ENCODE data around the gene ARID3B. TPM values are rescaled to one million over a fixed set of nuclear protein-coding genes. Genes with fewer than 3 reads are reported as not detected.
"Not testable (repeated sequence)": the region's sequence is repeated elsewhere in the genome, so short reads cannot be mapped to it uniquely, and the experiment has no call there.

ARID3B gene
- total RNA-seq, 1 experiment from 2014 or later, result 19.0 TPM

DNA sequence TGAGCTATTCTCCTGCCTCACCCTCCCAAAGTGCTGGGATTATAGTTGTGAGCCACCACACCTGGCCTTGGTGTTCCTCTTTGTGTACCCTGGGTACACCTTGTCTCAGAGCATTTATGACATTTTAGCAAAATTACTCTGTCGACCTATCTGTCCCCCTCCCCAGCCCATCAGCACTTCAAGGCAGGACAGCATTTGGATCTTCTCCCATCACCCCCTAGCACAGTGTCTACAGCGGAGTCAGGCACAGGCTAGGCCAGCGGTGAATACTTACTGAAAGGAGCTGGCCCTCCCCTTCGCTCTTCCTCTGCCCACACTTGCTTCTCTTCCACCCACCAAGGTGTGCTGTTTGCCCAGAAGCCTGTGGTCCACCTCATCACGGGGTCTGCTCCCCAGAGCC, 54.3 kb downstream of the ARID3B start:
- H3K4me1 ChIP-seq (ENCODE audit: insufficient read depth, low read length), result no peaks in the 10 kb centered on the region
- DNase-seq (no peak), ATAC-seq (no peak)
- H4K20me1 ChIP-seq (ENCODE audit: low read length), result no peaks in the 10 kb centered on the region
- no TSS peak for BruUV-seq (replicated peaks)
- H3K36me3 ChIP-seq (ENCODE audit: low read depth, low read length), result peaks cover 32% of the 10 kb centered on the region; the same call in 1 of the 2 replicates
- no peak overlapping the region for H3K27ac ChIP-seq (ENCODE audit: low read length)
- no peaks in the 10 kb centered on the region for H3F3A ChIP-seq (ENCODE audit: low read length, unreplicated experiment)
- TF ChIP-seq, protein P1, sequence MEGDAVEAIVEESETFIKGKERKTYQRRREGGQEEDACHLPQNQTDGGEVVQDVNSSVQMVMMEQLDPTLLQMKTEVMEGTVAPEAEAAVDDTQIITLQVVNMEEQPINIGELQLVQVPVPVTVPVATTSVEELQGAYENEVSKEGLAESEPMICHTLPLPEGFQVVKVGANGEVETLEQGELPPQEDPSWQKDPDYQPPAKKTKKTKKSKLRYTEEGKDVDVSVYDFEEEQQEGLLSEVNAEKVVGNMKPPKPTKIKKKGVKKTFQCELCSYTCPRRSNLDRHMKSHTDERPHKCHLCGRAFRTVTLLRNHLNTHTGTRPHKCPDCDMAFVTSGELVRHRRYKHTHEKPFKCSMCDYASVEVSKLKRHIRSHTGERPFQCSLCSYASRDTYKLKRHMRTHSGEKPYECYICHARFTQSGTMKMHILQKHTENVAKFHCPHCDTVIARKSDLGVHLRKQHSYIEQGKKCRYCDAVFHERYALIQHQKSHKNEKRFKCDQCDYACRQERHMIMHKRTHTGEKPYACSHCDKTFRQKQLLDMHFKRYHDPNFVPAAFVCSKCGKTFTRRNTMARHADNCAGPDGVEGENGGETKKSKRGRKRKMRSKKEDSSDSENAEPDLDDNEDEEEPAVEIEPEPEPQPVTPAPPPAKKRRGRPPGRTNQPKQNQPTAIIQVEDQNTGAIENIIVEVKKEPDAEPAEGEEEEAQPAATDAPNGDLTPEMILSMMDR (conservative IDR thresholded peaks at IDR 0.05; ENCODE audit: low read depth, low read length), result no peak
- no peak for TF ChIP-seq EZH2 (IDR thresholded peaks at IDR 0.05; ENCODE audit: low read length, unreplicated experiment)
- no peak for TF ChIP-seq EZH2phosphoT487 (IDR thresholded peaks at IDR 0.05; ENCODE audit: borderline replicate concordance, low read length)
- ChIA-PET POLR2A (ENCODE audit: unreplicated experiment) (no interaction called here), CTCF (no interaction called here)
- no peaks in the 10 kb centered on the region for H3K79me2 ChIP-seq (ENCODE audit: low read length)
- H3K4me3 ChIP-seq (ENCODE audit: low read length), result no peak overlapping the region
- no peak overlapping the region for H2AFZ ChIP-seq (ENCODE audit: low read length)
- intact Hi-C loops (cut with micrococcal nuclease), result no loop called here
- no peaks in the 10 kb centered on the region for H3K9me2 ChIP-seq (replicated peaks; ENCODE audit: low read length)
- no peaks in the 10 kb centered on the region for H3K9me3 ChIP-seq (ENCODE audit: low read length)
- H3K9ac ChIP-seq (ENCODE audit: low read length), result no peak overlapping the region
- no peak overlapping the region for H3K4me2 ChIP-seq (ENCODE audit: low read length)
- no peaks in the 10 kb centered on the region for H3K27me3 ChIP-seq (ENCODE audit: low read length)

DNA sequence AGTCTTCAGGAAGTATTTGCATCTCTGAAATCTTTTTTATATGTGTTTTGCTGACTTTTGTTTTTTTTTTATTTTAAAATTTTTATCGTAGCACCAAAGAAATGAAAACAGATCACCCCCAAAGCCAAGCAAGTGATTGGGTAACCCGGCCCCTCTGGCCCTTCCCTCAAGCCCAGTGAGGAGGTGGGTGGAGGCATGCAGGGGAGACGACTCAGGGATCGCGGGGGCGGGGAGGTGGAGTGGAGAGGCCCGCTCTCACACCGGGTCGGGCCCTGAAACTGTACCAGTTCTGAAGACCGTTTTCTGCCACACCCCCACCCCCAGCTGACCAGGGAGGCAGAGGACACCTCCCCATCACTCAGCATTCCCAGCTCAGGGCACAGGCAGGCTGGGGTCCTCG, 55.7 kb downstream of the ARID3B start:
- H3K9me2 ChIP-seq (replicated peaks; ENCODE audit: low read length); BruUV-seq (replicated peaks); H2AFZ ChIP-seq (ENCODE audit: low read length); DNase-seq; CTCF ChIA-PET; H4K20me1 ChIP-seq (ENCODE audit: low read length); H3K4me3 ChIP-seq (ENCODE audit: low read length); H3K27me3 ChIP-seq (ENCODE audit: low read length); H3K27ac ChIP-seq (ENCODE audit: low read length); H3K9ac ChIP-seq (ENCODE audit: low read length); H3K79me2 ChIP-seq (ENCODE audit: low read length); H3F3A ChIP-seq (ENCODE audit: low read length, unreplicated experiment); H3K4me1 ChIP-seq (ENCODE audit: insufficient read depth, low read length); POLR2A ChIA-PET (ENCODE audit: unreplicated experiment); ATAC-seq; H3K4me2 ChIP-seq (ENCODE audit: low read length); H3K9me3 ChIP-seq (ENCODE audit: low read length); intact Hi-C loops (cut with micrococcal nuclease): not testable (repeated sequence)
- peaks cover 28% of the 10 kb centered on the region; the same call in 1 of the 2 replicates for H3K36me3 ChIP-seq (ENCODE audit: low read depth, low read length)

DNA sequence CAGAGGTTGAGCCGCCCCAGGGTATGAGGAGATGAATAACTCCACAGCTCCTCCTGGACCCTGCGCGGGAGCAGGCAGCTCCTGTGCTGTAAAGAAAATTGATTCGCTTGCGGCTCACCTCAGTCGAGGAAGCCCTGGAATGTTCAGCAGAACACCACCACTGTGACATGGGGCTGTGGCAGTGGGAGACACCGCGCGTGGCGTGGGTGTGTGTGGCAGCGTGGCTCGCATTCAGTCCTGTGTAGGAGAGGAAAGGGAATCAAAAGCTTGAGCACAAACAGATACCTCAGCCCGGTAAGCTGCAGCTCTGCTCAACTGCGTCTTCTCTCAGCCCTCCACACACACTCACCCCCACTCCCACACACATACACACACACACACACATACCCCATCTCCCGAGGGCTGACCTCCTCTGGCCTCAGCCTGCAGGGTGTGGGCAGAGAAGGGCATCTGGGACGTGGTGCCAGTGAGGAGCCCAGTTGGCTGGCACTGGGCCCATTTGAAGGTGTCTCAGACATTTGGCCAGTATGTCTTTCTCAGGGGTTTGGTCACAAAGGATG, 56.2 kb downstream of the ARID3B start:
- CTCF ChIA-PET; BruUV-seq (replicated peaks); H2AFZ ChIP-seq (ENCODE audit: low read length); POLR2A ChIA-PET (ENCODE audit: unreplicated experiment); H3K9me3 ChIP-seq (ENCODE audit: low read length); H3K79me2 ChIP-seq (ENCODE audit: low read length); ATAC-seq; H3F3A ChIP-seq (ENCODE audit: low read length, unreplicated experiment); intact Hi-C loops (cut with micrococcal nuclease); H3K4me2 ChIP-seq (ENCODE audit: low read length); H3K9me2 ChIP-seq (replicated peaks; ENCODE audit: low read length); H3K27me3 ChIP-seq (ENCODE audit: low read length); H3K9ac ChIP-seq (ENCODE audit: low read length); H3K4me1 ChIP-seq (ENCODE audit: insufficient read depth, low read length); DNase-seq; H3K4me3 ChIP-seq (ENCODE audit: low read length); H3K27ac ChIP-seq (ENCODE audit: low read length); H4K20me1 ChIP-seq (ENCODE audit: low read length): not testable (repeated sequence)
- H3K36me3 ChIP-seq (ENCODE audit: low read depth, low read length), result peaks cover 23% of the 10 kb centered on the region; the same call in 1 of the 2 replicates
